ENCODE data around the gene GAPDH. TPM values are rescaled to one million over a fixed set of nuclear protein-coding genes. Genes with fewer than 3 reads are reported as not detected.

Gene GAPDH
- total RNA-seq, 4 donors from 2014 or later: 1,190 to 2,139 (median 1,514) TPM

DNA sequence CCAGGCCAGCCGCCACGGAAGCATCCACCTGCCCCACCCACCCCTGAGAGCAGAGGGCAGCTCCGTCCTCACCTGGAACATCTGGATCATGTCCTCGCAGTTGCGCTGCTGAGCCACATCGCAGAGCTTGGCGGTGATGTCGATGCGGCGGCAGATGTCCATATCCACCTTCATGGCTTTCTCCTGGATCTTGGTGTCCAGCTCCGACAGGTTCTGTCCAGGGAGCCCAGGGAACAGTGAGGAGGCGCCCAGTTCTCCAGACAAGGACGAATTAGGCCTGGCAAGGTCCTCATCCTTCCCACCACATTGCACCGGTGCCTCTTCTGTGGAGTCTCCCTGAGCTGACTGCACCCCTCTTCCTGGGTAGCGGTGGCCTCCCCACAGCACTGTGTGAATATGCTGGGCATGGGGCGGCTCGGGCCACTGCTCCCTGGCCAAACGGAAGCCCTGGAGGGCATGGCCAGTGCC is 15.4 kb downstream of the GAPDH start:
- H3K4me3 ChIP-seq (ENCODE audit: low read depth, poor library complexity, severe bottlenecking): no peak overlapping the region
- intact Hi-C loops (cut with DNase I; ENCODE audit: low total_unique reads): no loop called here
- no peak for DNase-seq (ENCODE audit: low spot score in 2 of 2)
- TF ChIP-seq, protein P1, sequence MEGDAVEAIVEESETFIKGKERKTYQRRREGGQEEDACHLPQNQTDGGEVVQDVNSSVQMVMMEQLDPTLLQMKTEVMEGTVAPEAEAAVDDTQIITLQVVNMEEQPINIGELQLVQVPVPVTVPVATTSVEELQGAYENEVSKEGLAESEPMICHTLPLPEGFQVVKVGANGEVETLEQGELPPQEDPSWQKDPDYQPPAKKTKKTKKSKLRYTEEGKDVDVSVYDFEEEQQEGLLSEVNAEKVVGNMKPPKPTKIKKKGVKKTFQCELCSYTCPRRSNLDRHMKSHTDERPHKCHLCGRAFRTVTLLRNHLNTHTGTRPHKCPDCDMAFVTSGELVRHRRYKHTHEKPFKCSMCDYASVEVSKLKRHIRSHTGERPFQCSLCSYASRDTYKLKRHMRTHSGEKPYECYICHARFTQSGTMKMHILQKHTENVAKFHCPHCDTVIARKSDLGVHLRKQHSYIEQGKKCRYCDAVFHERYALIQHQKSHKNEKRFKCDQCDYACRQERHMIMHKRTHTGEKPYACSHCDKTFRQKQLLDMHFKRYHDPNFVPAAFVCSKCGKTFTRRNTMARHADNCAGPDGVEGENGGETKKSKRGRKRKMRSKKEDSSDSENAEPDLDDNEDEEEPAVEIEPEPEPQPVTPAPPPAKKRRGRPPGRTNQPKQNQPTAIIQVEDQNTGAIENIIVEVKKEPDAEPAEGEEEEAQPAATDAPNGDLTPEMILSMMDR (IDR thresholded peaks at IDR 0.05): no peak
- no peak for TF ChIP-seq POLR2A (IDR thresholded peaks at IDR 0.05)
- 62 to 84% methylated on average over 17 to 18 of the region's 18 CpGs for WGBS, 2 donors

DNA sequence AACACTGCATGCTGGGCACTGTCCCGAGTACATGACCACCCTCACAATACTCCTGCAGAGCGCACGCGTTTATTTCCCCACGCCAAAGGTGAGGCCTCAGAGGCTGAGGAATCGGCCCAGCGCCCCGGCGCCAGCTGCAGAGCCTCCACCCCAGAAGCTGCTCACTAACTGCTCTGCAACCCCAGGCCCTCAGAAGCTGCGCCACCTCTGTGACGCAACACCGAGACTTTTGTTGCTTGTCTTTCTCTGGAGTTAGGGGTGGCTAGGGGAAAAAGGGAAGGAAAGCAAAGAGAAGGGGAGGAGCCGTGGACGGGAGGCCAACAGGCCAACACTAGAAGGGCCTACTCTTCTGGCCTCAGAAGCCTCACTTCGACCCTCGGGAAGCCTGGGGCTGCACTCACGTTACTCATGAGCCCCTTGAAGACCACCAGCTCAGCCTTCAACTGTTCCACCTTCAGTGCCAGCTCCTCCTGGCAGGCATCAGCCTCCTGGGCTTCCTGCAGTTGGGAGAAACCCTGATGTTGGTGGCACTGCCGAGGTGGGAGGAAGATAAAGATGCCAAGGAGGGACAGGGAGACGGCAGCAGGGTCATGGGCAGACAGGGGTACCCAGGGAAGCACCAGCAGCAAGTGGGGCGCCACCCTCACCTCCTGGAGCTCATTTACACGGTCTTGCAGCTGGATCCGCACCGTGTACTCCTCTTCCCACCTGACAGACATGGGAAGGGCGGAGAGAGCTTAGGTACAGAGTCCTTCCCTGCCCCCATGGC is 16.2 kb downstream of the GAPDH start:
- 69 to 75% methylated on average over 23 to 24 of the region's 24 CpGs for WGBS, 2 donors
- no peak for DNase-seq (ENCODE audit: low spot score in 2 of 2)
- TF ChIP-seq, protein P1 (IDR thresholded peaks at IDR 0.05): no peak
- no peak for TF ChIP-seq POLR2A (IDR thresholded peaks at IDR 0.05)
- intact Hi-C loops (cut with DNase I; ENCODE audit: low total_unique reads): no loop called here
- H3K4me3 ChIP-seq (ENCODE audit: low read depth, poor library complexity, severe bottlenecking): no peak overlapping the region

DNA sequence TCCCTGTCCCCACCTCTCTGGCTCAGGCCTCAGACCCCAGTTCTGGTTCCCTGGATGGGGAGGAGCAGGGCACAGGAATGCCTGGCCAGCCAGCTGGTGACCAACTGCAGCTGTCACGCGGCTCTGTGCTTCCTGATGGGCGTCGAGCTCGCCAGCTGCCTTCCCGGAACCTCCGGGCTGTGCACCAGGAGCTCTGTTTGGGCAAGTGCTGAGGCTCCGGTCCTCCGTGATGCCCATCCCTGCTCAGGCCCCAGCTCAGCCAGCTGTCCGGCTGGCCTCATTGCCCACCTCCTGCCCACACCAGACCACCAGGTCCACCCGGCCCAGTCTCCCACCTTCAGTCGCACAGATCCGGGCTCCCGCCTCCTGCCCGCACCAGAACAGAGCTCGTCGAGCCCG is 16.7 kb downstream of the GAPDH start:
- TF ChIP-seq POLR2A (IDR thresholded peaks at IDR 0.05): no peak
- TF ChIP-seq, protein P1 (IDR thresholded peaks at IDR 0.05): no peak
- intact Hi-C loops (cut with DNase I; ENCODE audit: low total_unique reads): no loop called here
- DNase-seq (ENCODE audit: low spot score in 2 of 2): peak in 1 of 2 donors; percentile 95
- H3K4me3 ChIP-seq (ENCODE audit: low read depth, poor library complexity, severe bottlenecking): no peak overlapping the region
- WGBS, 2 donors: 0 to 59% methylated on average over 3 to 11 of the region's 18 CpGs

DNA sequence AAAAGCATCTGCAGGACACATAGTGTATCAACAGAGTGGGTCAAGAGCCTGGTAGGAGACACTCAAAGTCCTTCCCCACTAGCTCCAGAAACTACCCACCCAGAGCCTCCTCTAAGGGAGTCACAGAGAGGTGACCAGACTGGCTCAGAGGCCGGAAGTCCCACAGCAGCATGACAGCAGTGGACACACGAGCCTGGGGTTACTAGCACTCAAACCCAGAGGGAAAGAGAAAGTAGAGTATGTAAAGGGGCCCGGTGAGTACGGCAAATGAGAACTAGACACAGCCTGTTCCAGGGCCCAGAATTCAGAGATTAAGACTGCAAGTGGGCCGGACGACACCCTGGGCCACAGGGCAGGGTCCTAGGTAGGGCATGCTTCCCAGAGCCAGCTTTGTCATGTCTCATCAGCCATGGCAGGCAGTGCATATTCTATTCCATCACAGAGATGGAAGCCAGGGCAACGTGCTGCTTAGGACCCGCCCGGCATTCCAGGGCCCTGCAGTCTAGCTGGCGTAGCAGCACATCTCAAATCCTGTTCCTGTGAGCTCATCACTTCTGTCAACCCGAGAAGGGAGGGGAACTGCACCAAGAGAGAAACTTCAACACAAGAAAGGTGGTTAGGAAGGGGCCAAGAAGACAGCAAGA is 17.3 kb downstream of the GAPDH start:
- WGBS, 2 donors: 16 to 21% methylated on average over 11 of the region's 11 CpGs
- intact Hi-C loops (cut with DNase I; ENCODE audit: low total_unique reads): no loop called here
- TF ChIP-seq, protein P1 (IDR thresholded peaks at IDR 0.05): no peak
- no peak for TF ChIP-seq POLR2A (IDR thresholded peaks at IDR 0.05)
- no peak for DNase-seq (ENCODE audit: low spot score in 2 of 2)
- no peak overlapping the region for H3K4me3 ChIP-seq (ENCODE audit: low read depth, poor library complexity, severe bottlenecking)

DNA sequence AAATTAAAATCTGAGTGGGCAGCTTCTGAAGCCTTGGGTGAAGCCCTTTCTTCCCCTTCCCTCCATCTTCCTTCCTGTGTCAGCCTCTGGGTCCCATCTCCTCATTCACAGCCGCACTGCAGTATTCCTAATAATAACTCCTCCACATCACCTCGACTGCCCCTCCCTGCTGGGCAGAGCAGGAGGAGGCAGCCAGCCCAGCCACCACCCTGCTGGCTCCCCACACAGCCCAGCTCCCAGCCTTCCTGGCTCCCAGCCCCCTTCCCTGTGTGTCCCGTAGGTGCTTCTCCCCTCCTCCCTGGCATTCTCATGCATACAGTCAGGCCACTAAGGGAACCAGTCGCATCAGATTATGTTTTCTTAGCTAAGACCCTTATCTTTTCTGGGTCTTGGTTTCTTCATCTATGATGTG is 17.8 kb downstream of the GAPDH start:
- TF ChIP-seq, protein P1 (IDR thresholded peaks at IDR 0.05): no peak
- no peak for TF ChIP-seq POLR2A (IDR thresholded peaks at IDR 0.05)
- no peak overlapping the region for H3K4me3 ChIP-seq (ENCODE audit: low read depth, poor library complexity, severe bottlenecking)
- intact Hi-C loops (cut with DNase I; ENCODE audit: low total_unique reads): no loop called here
- whole genome bisulfite sequencing, 2 donors: 13 to 17% methylated on average over 4 of the region's 4 CpGs
- no peak for DNase-seq (ENCODE audit: low spot score in 2 of 2)

Data from lower leg skin (tissue), 4 donors.